GM21360 (cell line): ENCODE results near the gene PHGDH.

Experiments used
- ATAC-seq: cut with Tn5 transposase; IDR thresholded peaks from one replicate; pipeline ENCODE4 v1.9.1; 2021; ENCODE audit warnings: mild to moderate bottlenecking, moderate library complexity; ENCODE audit not compliant: unreplicated experiment

The PHGDH gene

DNA sequence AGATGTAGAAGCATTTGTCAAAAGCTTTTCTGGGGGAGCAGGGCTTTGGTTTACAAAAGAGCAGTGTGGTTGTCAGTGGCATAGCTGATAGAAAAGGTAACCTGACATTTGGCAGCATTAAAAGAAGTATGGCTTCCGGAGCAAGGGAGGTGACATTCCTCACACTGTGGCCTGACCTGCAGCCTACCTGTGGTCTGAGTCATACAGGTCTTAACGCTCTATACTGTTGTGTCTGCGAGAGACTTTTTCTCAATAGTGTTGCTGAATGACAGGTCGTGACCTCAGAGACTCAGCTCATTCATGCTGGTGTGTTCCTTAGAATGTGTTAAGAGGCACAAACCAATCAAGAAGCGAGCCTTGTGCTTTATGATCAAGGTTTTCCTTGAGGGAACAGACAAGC is 19.3 kb downstream of the PHGDH start:
- no peak for ATAC-seq

DNA sequence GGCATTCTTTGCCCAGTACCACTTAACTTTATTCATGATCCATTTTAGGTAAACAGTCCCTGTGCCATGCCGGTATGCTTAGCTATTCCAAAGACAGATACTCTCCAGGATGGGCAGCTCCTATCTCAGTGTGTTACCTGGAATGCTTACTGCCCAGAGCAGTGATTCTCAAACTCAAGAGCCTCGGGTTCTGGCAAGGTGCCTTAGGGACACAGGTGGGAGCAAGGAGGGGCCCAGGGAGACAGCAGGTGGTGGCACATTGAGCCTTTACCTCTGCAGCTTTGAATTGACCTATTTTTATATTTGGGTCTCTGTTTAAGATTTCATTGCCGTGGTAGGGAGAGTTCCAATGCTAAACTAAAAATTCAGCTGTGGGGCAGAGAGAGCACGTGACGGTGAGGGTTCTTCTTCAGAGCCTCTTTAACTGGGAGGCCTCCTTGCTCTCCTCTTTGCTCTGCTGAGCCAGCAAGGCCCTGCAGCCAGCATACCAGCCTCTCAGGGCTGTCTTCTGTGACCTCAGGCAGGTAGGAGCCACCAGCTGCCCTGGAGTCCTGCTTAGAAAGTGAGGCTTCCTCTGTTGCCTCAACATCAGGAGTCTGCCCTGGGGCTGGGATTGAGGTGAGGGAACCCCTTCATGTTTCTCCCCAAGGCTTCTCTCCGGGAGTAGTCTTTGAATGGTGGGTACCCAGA is 20.2 kb downstream of the PHGDH start:
- no peak for ATAC-seq

DNA sequence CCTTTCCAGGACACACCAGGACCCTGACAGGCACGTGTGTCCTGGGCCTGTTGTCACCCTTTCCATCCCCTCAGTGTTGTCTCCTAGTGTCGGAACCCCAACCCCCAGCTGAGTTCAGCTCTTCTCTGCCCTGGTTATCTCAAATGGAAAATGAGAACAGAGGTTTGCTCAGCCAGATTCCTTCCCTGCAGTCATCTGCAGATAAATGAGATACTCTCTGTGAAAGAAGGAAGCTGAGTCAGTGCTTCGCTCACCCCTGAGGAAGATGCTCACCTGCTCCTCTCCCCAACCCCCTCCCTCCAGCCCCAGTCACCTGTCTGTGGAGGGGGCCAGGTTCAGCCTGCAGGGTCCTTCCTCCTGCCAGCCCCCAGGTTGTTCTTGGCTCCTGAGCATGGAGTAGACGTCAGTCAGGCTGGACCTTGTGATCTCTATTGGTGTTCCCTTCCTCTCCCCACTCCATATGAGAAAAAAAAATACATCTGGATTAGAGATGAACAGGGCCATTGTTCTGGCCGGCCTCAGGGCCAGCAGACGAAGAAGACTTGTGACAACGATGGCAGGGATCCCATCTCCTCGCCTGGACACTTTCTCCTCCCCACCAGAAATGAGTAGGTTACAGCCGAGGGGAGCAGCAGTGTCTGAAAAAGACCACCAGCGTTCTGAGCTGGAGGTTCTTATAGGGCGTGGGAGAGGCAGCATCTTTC is 20.9 kb downstream of the PHGDH start:
- no peak for ATAC-seq

DNA sequence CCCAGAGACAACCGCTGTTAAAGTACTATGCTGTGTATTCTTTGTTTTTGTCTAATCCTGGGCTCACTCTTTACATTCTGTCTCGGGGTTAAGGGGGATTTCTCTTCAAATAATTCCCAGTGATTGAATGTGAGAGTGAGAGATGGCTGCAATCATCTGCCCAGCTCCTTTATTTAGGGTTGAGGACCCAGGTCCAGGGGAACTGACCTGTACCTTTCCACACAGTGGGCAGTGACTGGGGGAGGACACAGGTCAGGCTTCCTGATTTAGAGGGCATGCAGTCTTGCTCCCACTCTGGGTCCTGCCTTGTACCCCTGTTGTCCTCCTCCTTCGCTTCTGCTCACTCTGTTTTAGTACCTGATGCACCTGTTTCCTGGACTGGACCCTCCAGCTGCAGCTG is 22.0 kb downstream of the PHGDH start:
- no peak for ATAC-seq

DNA sequence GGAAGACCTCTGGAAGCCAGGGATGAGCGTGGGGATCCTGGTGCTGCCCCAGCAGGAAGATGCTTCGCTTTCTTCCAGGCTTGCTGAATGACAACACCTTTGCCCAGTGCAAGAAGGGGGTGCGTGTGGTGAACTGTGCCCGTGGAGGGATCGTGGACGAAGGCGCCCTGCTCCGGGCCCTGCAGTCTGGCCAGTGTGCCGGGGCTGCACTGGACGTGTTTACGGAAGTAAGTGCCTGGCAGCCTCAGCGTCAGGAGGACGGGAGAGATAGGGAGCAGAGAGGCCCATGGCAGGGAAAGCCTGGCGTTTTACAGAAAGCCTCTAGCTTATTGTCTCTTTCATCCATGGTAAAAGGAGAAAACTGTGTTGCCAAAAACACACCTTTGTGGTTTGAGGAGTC is 23.5 kb downstream of the PHGDH start:
- ATAC-seq = no peak

DNA sequence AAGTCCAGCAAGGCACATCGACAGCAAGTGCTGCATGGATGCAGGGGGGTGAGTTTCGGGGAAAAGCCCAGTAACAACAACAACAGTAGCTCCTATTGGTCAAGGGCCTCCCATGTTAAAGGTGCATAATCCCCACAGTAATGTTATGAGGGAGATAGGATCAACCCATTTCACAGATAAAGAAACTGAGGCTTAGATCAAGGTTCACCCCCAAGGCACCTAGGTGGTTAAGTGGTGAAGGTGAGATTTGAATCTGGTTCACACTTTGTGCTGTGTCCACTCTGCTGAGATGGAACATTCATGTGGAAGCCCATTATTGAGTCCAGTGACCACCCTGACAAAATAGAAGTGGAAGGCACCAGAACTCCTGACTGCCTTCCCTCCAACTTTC is 24.9 kb downstream of the PHGDH start:
- ATAC-seq = no peak

DNA sequence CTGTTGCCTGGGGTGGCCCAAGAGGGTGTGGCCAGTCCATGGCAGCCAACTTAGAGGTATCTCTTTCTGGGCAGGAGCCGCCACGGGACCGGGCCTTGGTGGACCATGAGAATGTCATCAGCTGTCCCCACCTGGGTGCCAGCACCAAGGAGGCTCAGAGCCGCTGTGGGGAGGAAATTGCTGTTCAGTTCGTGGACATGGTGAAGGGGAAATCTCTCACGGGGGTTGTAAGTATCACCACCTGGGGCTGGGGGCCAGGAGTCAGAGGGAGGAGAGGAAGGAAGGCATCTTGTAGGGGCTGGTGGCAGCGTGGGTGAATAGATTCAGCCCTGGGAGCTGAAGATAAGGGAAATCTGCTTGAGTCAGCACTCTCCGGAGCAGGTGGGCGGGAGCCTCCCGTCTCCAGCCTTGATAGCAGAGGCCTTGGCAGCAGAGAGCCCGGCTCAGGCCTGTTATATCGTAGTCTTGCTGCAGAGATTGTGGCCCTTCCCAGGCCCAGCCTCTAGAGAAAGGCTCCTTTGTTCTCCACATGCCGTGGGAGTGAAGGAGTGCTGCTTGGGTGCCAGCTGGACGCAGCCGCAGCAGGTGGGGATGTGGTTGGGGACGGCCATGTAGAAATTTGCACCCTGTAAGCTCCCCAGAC is 25.4 kb downstream of the PHGDH start:
- ATAC-seq = no peak

DNA sequence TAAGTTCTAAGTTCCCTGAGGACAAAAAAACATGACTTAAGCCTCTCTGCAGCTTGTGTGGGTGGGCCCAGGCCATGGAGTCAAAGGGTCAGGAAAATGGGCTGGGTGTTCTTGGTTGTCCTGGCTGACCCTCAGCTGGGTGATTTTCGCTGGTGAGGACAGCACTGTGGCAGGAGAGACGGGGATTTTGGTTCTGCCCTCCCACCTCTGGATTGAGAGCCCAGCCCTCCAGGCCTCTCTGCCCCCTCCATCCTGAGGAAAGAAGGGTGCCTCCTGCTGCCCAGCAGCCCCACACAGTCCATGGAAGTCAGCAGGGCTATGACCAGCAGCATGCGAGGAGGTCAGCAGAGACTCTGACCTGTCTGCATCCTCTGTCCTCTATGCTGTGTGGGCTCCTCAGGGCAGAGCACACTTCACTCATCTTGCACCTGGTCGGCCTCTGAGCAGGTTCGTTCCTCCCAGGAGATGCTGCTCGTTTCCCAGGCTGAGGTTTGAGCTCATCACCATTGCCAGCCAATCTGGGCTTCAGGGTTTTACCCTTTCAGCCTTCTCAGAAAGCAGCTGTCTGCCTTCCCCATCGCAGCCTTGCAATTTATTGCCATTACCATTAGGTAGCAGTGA is 26.5 kb downstream of the PHGDH start:
- ATAC-seq = no peak

DNA sequence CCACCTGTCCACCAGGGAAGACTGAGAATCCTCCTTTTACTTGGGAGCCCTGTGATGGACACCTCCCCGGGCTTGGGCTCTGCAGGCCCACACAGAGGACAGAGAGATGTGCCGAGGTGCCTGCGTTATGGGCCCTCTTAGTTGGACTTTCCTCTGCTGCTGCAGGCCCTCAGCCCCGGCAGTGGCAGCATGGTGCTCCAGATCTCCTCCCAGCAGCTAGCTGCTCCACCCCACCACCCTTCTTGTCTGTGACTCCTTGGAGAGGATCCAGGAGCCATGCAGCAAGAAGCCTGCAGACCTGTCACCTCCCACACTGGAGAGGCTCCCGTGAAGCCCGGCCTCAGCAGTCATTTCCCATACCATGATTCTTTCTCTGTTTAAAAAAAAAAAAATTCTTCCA is 27.4 kb downstream of the PHGDH start:
- no peak for ATAC-seq

DNA sequence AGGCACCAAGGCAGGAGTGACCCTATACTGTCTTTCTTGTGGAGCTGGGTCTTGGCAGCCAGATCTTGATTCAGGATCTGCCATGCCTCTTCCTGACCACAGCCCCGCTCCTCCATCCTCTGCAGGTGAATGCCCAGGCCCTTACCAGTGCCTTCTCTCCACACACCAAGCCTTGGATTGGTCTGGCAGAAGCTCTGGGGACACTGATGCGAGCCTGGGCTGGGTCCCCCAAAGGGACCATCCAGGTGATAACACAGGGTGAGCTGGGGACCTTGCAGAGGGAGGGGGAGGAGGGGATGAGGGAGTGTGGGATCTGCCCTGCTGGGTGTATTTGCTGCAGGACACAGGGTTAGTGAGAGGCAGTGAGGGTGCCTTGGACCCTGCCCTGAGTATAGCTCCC is 28.5 kb downstream of the PHGDH start:
- no peak for ATAC-seq

DNA sequence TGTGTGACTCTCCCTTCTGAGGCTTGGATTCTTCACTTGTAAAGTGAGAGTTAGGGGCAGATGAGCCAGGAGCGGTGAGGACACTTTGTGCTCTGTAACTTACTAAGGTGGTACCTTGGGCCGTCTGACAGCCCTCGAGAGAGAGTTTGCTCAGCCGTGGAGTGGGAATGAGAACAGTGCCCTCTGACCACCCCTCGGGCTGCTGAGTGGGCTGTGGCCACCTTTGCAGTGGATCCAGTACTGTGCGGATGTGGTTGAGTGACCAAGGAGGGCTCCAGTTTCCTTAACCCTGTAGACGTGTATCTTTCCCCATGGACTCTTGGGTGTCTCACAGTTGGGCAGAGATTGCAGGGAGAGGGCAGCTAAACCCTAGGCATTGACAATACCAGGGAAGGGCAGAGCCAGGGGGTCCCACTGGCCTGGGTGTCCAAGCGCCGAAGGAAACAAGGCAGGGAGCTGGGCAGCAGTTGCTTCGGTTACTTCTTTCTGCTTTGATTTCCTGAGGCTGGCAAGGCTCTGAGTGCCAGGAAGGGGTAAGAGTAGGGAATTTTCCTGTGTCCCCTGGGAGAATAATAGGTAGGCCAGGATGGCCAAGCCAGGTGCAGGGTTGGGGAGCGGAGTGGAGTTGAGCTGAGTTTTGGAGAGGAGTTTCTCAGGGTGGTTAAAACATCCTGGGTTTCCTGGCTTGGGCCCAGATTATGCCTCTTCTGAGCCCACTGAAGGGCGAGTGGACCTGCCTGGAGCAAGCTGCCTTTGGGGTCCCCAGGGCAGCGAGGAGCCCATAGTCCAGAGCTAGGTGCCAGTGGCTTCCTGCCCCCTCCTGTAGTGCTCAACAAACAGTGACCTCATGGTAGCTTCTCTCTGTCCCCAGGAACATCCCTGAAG is 29.4 kb downstream of the PHGDH start:
- no peak for ATAC-seq

DNA sequence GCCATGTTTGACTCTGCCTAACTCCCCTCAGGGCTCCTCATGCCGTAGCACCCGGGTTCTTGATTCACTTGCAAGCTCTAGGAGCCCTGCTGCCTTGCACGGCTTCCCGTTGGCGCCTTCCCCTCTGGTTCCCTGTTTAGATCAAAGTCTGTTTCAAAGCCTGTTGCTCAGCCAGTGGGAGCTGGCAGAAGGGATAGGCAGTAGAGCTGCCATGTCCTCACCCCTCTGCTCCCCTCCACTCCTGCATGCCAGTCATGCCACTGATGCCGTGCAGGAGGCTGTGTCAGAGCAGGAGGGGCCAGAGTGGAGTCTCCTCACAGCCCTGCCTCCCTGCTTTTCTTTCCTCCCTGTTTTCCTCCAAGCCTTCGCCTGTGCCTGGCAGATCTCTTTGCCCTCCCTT is 30.5 kb downstream of the PHGDH start:
- ATAC-seq = no peak

DNA sequence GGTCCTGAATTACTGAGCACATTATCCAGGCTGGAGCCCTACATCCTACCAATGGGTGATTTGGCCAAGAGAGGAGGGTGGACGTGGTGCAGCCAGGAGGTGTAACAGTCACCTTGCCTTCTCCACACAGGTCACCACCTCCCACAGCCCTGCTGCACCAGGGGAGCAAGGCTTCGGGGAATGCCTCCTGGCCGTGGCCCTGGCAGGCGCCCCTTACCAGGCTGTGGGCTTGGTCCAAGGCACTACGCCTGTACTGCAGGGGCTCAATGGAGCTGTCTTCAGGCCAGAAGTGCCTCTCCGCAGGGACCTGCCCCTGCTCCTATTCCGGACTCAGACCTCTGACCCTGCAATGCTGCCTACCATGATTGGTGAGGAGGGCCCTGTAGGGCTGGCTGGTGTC is 30.9 kb downstream of the PHGDH start:
- ATAC-seq = no peak

DNA sequence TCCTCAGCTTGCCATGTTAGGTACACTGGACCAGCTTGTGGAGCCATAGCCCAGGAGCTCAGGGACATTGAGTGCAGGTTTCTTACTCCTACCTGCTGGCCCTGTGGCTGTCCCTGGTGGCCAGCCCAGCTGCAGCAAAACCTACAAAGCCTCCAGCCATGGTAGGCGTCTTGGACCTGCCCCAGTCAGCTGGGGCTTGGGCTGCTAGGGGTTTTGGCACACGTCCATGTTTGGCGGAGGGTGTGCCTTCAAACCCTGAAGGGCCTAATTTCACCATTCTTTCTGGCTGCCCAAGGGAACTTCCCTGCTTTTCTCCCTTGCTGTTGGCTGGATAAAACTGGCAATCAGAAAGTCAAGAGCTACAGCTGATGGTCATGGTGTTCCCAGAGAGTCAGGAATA is 31.6 kb downstream of the PHGDH start:
- ATAC-seq = no peak

DNA sequence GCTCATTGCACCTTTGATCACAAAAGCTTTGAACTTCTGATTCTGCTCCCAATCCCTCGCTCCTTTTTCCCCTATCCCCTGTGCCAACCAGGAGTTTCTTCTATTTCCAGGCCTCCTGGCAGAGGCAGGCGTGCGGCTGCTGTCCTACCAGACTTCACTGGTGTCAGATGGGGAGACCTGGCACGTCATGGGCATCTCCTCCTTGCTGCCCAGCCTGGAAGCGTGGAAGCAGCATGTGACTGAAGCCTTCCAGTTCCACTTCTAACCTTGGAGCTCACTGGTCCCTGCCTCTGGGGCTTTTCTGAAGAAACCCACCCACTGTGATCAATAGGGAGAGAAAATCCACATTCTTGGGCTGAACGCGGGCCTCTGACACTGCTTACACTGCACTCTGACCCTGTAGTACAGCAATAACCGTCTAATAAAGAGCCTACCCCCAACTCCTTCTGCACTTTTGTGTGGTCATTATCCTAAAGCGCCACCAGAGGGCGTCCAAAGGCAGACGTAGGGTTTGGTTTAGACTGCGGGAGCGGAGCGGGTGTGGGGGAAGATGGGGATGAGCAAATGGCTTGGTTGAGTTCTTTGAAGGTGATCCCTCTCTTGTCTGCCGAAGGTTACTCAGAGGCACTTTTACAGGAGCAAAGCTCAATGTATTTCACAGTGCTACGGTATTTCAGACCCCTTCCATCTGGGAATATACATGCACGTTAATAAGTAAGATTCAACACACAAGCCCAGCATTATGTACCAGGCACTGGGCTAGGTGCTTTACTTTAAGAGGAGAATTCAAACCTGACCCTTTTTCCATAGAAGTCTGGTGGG is 32.3 kb downstream of the PHGDH start:
- peak; percentile 70 for ATAC-seq

DNA sequence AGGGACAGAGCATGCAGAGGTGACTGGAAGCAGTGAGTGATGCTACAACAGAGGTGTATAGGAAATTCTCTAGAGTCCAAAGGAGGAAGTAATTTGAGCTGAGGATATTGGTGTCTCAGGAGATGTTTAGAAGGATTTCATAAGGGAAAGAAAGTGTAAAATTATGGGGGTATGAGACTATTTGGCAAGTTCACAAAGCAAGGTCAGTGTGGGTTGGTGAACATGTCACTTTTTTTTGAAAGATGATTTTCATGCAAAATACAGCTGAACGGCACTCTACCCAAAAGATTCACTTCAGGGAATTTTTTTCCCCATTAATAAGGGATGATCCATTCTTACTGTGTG is 32.8 kb downstream of the PHGDH start:
- ATAC-seq = no peak

DNA sequence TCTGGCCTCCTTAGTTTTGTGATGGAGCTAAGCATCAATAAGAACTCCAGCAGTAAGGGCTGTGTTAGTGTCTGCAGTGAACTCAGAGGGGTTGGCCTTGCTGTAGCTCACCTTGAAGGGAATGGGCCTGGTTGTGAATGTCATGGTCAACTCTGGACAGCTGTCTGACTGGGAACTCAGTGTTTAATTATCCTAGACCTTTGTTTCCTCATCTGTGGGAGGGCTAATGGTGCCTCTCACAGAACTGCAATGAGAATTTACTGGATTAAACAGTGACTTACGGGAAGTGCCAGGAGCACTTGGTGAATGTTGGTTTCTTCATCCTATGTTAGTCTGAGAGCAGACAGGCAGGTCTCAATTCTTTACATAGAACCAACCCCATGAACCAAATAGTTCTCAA is 33.3 kb downstream of the PHGDH start:
- no peak for ATAC-seq

DNA sequence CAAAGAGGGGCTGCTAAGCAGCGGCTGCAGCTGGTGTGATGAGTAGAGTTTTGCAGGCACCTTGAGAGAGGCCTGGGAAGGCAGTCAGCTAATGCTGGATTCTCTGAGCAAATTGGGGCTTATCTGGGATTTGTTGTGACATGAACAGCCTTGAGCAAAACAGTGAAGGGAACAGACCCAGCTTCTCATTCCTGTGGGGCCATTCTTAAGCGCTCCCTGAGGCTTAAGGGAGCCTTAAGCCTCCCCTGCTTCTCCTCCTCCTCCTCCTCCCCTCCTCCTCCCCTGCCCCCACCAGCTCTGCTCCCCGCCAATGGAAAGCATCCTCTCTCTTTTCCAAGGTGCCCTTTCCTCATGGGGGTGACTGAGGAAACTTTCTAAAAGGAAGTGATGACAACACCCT is 35.7 kb downstream of the PHGDH start:
- no peak for ATAC-seq

DNA sequence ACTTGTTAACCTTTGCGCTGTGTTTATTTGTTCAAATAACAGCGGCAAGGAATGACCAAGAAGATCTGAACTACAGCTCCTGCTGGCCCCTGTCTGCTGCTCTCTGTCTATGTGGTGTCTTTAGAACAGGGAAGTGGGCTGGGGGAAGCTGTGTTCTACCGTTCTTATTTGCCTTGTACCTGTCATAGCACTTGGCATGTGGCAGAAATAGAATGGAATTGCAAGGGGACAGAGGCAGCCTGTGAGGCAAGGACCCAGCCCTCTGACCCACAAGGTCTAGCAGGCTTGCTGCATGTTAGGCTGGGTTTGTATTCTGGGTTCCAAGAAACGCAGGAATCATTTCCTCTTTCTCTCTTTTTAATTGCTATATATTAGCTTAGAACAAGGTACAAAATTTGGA is 36.3 kb downstream of the PHGDH start:
- ATAC-seq = no peak

DNA sequence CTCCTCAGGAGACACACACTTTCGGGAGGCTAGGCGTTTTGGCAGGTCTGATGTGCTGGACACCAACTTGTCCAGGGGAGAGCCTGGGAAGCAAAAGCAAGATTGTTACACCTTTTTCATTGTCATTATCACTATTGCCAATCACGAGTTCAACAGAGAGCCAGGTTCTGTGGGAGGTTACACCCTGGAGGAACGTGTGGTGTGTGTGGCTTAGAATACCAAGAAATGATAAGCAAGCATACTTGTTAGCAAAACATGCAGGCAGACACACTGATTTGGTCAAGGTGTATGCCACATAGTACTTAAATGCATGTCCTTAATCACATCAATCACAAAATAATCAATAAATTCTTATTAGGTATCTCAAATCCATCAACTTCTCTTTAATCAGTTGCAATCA is 40.9 kb downstream of the PHGDH start:
- ATAC-seq = no peak
